Lung (tissue), 12 donors: ENCODE results near the gene GCNA. TPM values are rescaled to one million over a fixed set of nuclear protein-coding genes. Genes with fewer than 3 reads are reported as not detected.
"Not testable (repeated sequence)": the region's sequence is repeated elsewhere in the genome, so short reads cannot be mapped to it uniquely, and the experiment has no call there.

ENCODE experiments used
- ATAC-seq: fragments of 200-7000 bp; cut with Tn5 transposase; one replicate; pipeline ENCODE4 v1.9.1; 2020; ENCODE audit warnings: moderate number of reproducible peaks; ENCODE audit not compliant: insufficient read depth, low FRiP score
- DNase-seq, 3 donors: peaks; one replicate each; pipeline ENCODE4 v3.0.0-alpha.2; 2013 to 2017
- H3K27ac ChIP-seq, 2 donors: one replicate each; pipeline ENCODE4 v1.5.1; 2013; ENCODE audit warnings: mild to moderate bottlenecking in 2 of 2, moderate library complexity in 2 of 2, control low read depth in 1 of 2, inconsistent platforms in 1 of 2, low read depth in 1 of 2, low read length in 1 of 2
- H3K27me3 ChIP-seq, 3 donors: one replicate each; pipeline ENCODE4 v1.5.1; 2013; ENCODE audit warnings: low read length in 2 of 3; ENCODE audit not compliant: control insufficient read depth in 3 of 3, insufficient read depth in 3 of 3
- H3K36me3 ChIP-seq, 4 donors: one replicate each; pipeline ENCODE4 v1.5.1; 2013; ENCODE audit warnings: low read length in 4 of 4, mild to moderate bottlenecking in 1 of 4, moderate library complexity in 1 of 4; ENCODE audit not compliant: control insufficient read depth in 4 of 4, insufficient read depth in 4 of 4
- H3K4me1 ChIP-seq, 5 donors: one replicate each; pipeline ENCODE4 v1.5.1; 2013; ENCODE audit warnings: low read length in 5 of 5, mild to moderate bottlenecking in 2 of 5, moderate library complexity in 1 of 5; ENCODE audit not compliant: control insufficient read depth in 5 of 5, insufficient read depth in 5 of 5
- H3K4me3 ChIP-seq: one replicate; pipeline ENCODE4 v1.5.1; 2013; ENCODE audit warnings: mild to moderate bottlenecking, control low read depth, moderate library complexity
- H3K9ac ChIP-seq, 2 donors: one replicate each; pipeline ENCODE4 v1.5.1; 2013; ENCODE audit warnings: low read length in 2 of 2, control low read depth in 1 of 2; ENCODE audit not compliant: insufficient read depth in 1 of 2
- H3K9me3 ChIP-seq, 4 donors: one replicate each; pipeline ENCODE4 v1.5.1; 2013; ENCODE audit warnings: low read length in 3 of 4, mild to moderate bottlenecking in 1 of 4, moderate library complexity in 1 of 4; ENCODE audit not compliant: control insufficient read depth in 4 of 4, insufficient read depth in 3 of 4
- CTCF ChIP-seq: IDR thresholded peaks from 2 replicates; pipeline ENCODE4 v1.5.1; 2012; ENCODE audit warnings: mild to moderate bottlenecking; ENCODE audit errors: control extremely low read depth, extremely low read depth
- WGBS, 2 donors: extraction: QIAGEN DNeasy Blood & Tissue Kit; methylation state at CpG; one replicate each; pipeline ENCODE4 v1.1.7; 2013; 5-methylcytosine and 5-hydroxymethylcytosine counted together
- polyA plus RNA-seq, 2 donors: library from polyadenylated mRNA; stranded (reverse); fragments of 200-250 nt; gene quantifications; one replicate each; pipeline ENCODE4 v1.2.1, GENCODE V29; 2013
- total RNA-seq, 2 donors: library from RNA; depleted of rRNA in 1 of 2; stranded (reverse); fragments of >200 nt in 1 of 2; gene quantifications; one replicate each; pipeline ENCODE4 v1.2.1, GENCODE V29; 2014 to 2021
- donor health status: control.
- donor health status: control.
- donor health status: Bipolar disorder and iron deficiency.
- donor health status: healthy.
- donor health status: DM: yes; HTN: yes; CAD: no.

Gene GCNA
- total and polyA plus RNA-seq, 4 donors, result 0.92 to 3.7 (median 1.8) TPM

GRCh38 chrX:71558920-71559319, 19.3 kb upstream of the GCNA start:
- Histone ChIP-seq H3K9ac (no peak overlapping the region), H3K9me3 (no peaks in the 10 kb centered on the region), H3K36me3 (peaks cover 18 to 44% (median 25%) of the 10 kb centered on the region in 4 donors), H3K4me1 (no peaks in the 10 kb centered on the region), H3K4me3 (no peak overlapping the region), H3K27me3 (no peaks in the 10 kb centered on the region), H3K27ac (no peak overlapping the region)
- 82 to 100% methylated on average over 5 of the region's 5 CpGs for WGBS, 2 donors
- ATAC-seq (no peak), DNase-seq (no peak)
- TF ChIP-seq CTCF, result no peak

GRCh38 chrX:71559773-71560172, 18.5 kb upstream of the GCNA start:
- not testable (repeated sequence) for ATAC-seq, H3K4me1 ChIP-seq, DNase-seq, H3K27ac ChIP-seq, H3K4me3 ChIP-seq, H3K9ac ChIP-seq, H3K9me3 ChIP-seq, H3K27me3 ChIP-seq
- 75 to 90% methylated on average over 6 of the region's 6 CpGs for WGBS, 2 donors
- peaks cover 18 to 45% (median 25%) of the 10 kb centered on the region in 4 donors for H3K36me3 ChIP-seq

- H3K4me3 ChIP-seq, result no peak overlapping the region
- TF ChIP-seq CTCF, result no peak
- peaks cover 0 to 2% (median 0%) of the 10 kb centered on the region in 4 donors for H3K9me3 ChIP-seq
- WGBS, 2 donors, result 60 to 100% methylated on average over 1 of the region's 1 CpG
- H3K27me3 ChIP-seq, result no peaks in the 10 kb centered on the region
- H3K4me1 ChIP-seq, result no peaks in the 10 kb centered on the region
- no peak for DNase-seq
- no peak overlapping the region for H3K9ac ChIP-seq
- H3K36me3 ChIP-seq, result peaks cover 19 to 51% (median 25%) of the 10 kb centered on the region in 4 donors
- H3K27ac ChIP-seq, result no peak overlapping the region
- ATAC-seq, result no peak
These were observed 14.3 kb upstream of the GCNA start for GRCh38 chrX:71563921-71564320.

- H3K27me3 ChIP-seq, result no peaks in the 10 kb centered on the region
- no peak for TF ChIP-seq CTCF
- ATAC-seq, result no peak
- H3K36me3 ChIP-seq, result peaks cover 20 to 45% (median 25%) of the 10 kb centered on the region in 4 donors
- H3K27ac ChIP-seq, result peak overlapping the region in 1 of 2 donors; percentile 33
- H3K9ac ChIP-seq, result no peak overlapping the region
- H3K4me3 ChIP-seq, result no peak overlapping the region
- no peaks in the 10 kb centered on the region for H3K4me1 ChIP-seq
- peaks cover 0 to 2% (median 0%) of the 10 kb centered on the region in 4 donors for H3K9me3 ChIP-seq
- peak in 2 of 3 donors; percentile 26 to 35 for DNase-seq
- 72 to 83% methylated on average over 9 of the region's 9 CpGs for WGBS, 2 donors
These were observed 12.7 kb upstream of the GCNA start for GRCh38 chrX:71565474-71566041.

- H3K9ac ChIP-seq, ATAC-seq, H3K27ac ChIP-seq, H3K4me1 ChIP-seq, H3K27me3 ChIP-seq, H3K4me3 ChIP-seq, H3K9me3 ChIP-seq: not testable (repeated sequence)
- WGBS, 2 donors, result 79 to 86% methylated on average over 8 of the region's 8 CpGs
- peaks cover 4 to 25% (median 11%) of the 10 kb centered on the region in 4 donors for H3K36me3 ChIP-seq
- DNase-seq, result peak in 1 of 3 donors; percentile 31
These were observed 6.8 kb upstream of the GCNA start for GRCh38 chrX:71571390-71571789.
